ENCODE results near the gene HOXC10.

DNA sequence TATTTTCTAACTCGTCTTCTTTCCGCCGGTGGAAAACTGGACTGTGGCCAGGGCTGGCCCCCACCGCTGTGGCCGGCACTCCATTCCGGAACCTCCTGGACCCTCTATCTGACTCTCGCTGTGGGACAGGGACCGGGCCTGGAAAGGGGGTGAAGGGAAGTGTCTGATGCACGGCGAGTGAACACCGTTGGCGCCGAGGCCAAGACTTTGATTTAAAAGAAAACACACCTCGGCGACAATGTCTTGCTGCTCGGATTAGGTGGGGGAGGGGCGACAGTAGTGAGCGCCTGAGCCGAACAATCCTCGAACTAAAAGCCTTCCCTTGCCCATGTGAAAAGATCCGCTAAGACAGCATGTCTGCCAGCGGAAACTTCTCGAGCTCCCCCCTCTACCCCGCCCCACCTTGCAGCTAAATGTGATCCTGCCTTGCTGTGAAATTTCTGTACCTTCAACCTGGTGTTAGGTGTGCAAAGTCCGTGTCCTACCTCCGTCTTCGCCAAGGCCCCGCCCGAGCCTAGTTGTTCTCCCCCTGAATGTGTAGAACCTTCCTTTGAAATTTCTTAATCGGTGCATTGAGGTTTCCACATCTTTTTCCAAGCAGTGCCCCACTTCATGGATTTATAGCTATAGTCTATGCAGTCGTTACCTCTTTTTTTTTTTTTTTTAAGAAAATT, 9.3 kb upstream of the HOXC10 start:
- TF ChIP-seq, protein P1, sequence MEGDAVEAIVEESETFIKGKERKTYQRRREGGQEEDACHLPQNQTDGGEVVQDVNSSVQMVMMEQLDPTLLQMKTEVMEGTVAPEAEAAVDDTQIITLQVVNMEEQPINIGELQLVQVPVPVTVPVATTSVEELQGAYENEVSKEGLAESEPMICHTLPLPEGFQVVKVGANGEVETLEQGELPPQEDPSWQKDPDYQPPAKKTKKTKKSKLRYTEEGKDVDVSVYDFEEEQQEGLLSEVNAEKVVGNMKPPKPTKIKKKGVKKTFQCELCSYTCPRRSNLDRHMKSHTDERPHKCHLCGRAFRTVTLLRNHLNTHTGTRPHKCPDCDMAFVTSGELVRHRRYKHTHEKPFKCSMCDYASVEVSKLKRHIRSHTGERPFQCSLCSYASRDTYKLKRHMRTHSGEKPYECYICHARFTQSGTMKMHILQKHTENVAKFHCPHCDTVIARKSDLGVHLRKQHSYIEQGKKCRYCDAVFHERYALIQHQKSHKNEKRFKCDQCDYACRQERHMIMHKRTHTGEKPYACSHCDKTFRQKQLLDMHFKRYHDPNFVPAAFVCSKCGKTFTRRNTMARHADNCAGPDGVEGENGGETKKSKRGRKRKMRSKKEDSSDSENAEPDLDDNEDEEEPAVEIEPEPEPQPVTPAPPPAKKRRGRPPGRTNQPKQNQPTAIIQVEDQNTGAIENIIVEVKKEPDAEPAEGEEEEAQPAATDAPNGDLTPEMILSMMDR (optimal IDR thresholded peaks at IDR 0.05 in 1 of 3, IDR thresholded peaks at IDR 0.05 in 1 of 3, conservative IDR thresholded peaks at IDR 0.05 in 1 of 3; ENCODE audit: extremely low read depth in 1 of 3, insufficient read depth in 2 of 3, low read length in 3 of 3): no peak
- no peak for TF ChIP-seq EZH2 (IDR thresholded peaks at IDR 0.05; ENCODE audit: low read length)

Measured in keratinocyte (primary cell).